ENCODE results near the gene SOX9.

SOX9 gene

GRCh38 chr17:72151565-72152386, 31.0 kb downstream of the SOX9 start:
- no peak overlapping the region for H3K4me3 ChIP-seq (ENCODE audit: low read length, poor library complexity, severe bottlenecking)
- H3K36me3 ChIP-seq (ENCODE audit: insufficient read depth, low read length): no peaks in the 10 kb centered on the region
- H3K4me1 ChIP-seq (ENCODE audit: insufficient read depth, low read length, poor library complexity, severe bottlenecking): no peaks in the 10 kb centered on the region
- H3K9ac ChIP-seq (ENCODE audit: low read depth, low read length, poor library complexity, severe bottlenecking): no peak overlapping the region
- H3K9me3 ChIP-seq (ENCODE audit: insufficient read depth, low read depth, low read length): no peaks in the 10 kb centered on the region
- no peaks in the 10 kb centered on the region for H4K20me1 ChIP-seq (ENCODE audit: insufficient read depth, low read length, poor library complexity, severe bottlenecking)
- no peak overlapping the region for H3K4me2 ChIP-seq (ENCODE audit: low read depth, low read length, poor library complexity, severe bottlenecking)
- H3K79me2 ChIP-seq (ENCODE audit: insufficient read depth, low read length): no peaks in the 10 kb centered on the region
- H3F3A ChIP-seq (ENCODE audit: low read depth): no peaks in the 10 kb centered on the region
- H2AFZ ChIP-seq (ENCODE audit: low read length): no peak overlapping the region
- no peak for TF ChIP-seq EZH2phosphoT487 (IDR thresholded peaks at IDR 0.05; ENCODE audit: borderline replicate concordance)
- no peak for TF ChIP-seq CTCF (conservative IDR thresholded peaks at IDR 0.05; ENCODE audit: low read length)
- H3K27me3 ChIP-seq (ENCODE audit: insufficient read depth, low read length, poor library complexity, severe bottlenecking): no peaks in the 10 kb centered on the region
- H3K9me2 ChIP-seq (replicated peaks; ENCODE audit: low read depth, low read length): no peaks in the 10 kb centered on the region

GRCh38 chr17:72152387-72152929, 31.6 kb downstream of the SOX9 start:
- Histone ChIP-seq H3K4me3 (ENCODE audit: low read length, poor library complexity, severe bottlenecking) (no peak overlapping the region), H3K4me1 (ENCODE audit: insufficient read depth, low read length, poor library complexity, severe bottlenecking) (no peaks in the 10 kb centered on the region), H3K36me3 (ENCODE audit: insufficient read depth, low read length) (no peaks in the 10 kb centered on the region), H3K9ac (ENCODE audit: low read depth, low read length, poor library complexity, severe bottlenecking) (no peak overlapping the region), H3K9me3 (ENCODE audit: insufficient read depth, low read depth, low read length) (no peaks in the 10 kb centered on the region), H3K79me2 (ENCODE audit: insufficient read depth, low read length) (no peaks in the 10 kb centered on the region), H3F3A (ENCODE audit: low read depth) (no peaks in the 10 kb centered on the region), H2AFZ (ENCODE audit: low read length) (no peak overlapping the region), H4K20me1 (ENCODE audit: insufficient read depth, low read length, poor library complexity, severe bottlenecking) (no peaks in the 10 kb centered on the region), H3K27me3 (ENCODE audit: insufficient read depth, low read length, poor library complexity, severe bottlenecking) (no peaks in the 10 kb centered on the region), H3K9me2 (replicated peaks; ENCODE audit: low read depth, low read length) (no peaks in the 10 kb centered on the region), H3K4me2 (ENCODE audit: low read depth, low read length, poor library complexity, severe bottlenecking) (no peak overlapping the region)
- no peak for TF ChIP-seq EZH2phosphoT487 (IDR thresholded peaks at IDR 0.05; ENCODE audit: borderline replicate concordance)
- no peak for TF ChIP-seq CTCF (conservative IDR thresholded peaks at IDR 0.05; ENCODE audit: low read length)

- H2AFZ ChIP-seq (ENCODE audit: low read length): no peak overlapping the region
- TF ChIP-seq EZH2phosphoT487 (IDR thresholded peaks at IDR 0.05; ENCODE audit: borderline replicate concordance) (no peak), CTCF (conservative IDR thresholded peaks at IDR 0.05; ENCODE audit: low read length) (no peak)
- H3K4me3 ChIP-seq (ENCODE audit: low read length, poor library complexity, severe bottlenecking): no peak overlapping the region
- no peaks in the 10 kb centered on the region for H3K27me3 ChIP-seq (ENCODE audit: insufficient read depth, low read length, poor library complexity, severe bottlenecking)
- no peaks in the 10 kb centered on the region for H3K9me2 ChIP-seq (replicated peaks; ENCODE audit: low read depth, low read length)
- H3K4me1 ChIP-seq (ENCODE audit: insufficient read depth, low read length, poor library complexity, severe bottlenecking): no peaks in the 10 kb centered on the region
- no peak overlapping the region for H3K4me2 ChIP-seq (ENCODE audit: low read depth, low read length, poor library complexity, severe bottlenecking)
- no peaks in the 10 kb centered on the region for H3K36me3 ChIP-seq (ENCODE audit: insufficient read depth, low read length)
- no peaks in the 10 kb centered on the region for H4K20me1 ChIP-seq (ENCODE audit: insufficient read depth, low read length, poor library complexity, severe bottlenecking)
- H3F3A ChIP-seq (ENCODE audit: low read depth): no peaks in the 10 kb centered on the region
- H3K79me2 ChIP-seq (ENCODE audit: insufficient read depth, low read length): no peaks in the 10 kb centered on the region
- H3K9me3 ChIP-seq (ENCODE audit: insufficient read depth, low read depth, low read length): no peaks in the 10 kb centered on the region; the same call in 1 of the 2 replicates
- no peak overlapping the region for H3K9ac ChIP-seq (ENCODE audit: low read depth, low read length, poor library complexity, severe bottlenecking)
Observed at GRCh38 chr17:72158895-72159885, 38.4 kb downstream of the SOX9 start.

All from Loucy (cell line).